ENCODE data around the gene AQP9.

AQP9 gene

DNA sequence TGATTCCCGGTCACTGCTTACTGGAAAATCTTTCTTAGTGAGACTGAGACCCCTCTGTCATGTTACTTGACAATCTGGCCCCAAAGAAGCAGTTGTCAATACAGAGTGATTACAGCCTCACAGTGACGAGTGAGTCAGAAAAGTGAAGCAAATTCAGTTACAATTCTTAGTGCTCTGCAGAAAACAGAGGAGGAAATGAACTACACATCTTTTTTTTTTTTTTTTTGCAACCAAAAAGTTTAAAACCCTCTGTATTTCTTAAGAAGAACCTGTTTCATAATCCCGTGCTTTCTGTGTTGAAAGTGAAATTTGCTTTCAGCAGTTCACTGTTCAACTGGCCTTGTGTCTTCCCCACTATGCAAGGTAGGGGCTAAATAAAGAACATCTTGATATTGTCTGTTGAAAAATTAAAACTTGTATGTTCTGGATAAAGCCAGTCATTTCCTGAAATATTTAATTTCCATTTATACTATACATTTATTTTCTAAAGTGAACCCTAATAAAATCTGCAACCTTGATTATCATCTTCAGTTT, 1.9 kb downstream of the AQP9 start:
- no peak overlapping the region for H3K27ac ChIP-seq
- TF ChIP-seq CTCF (conservative IDR thresholded peaks at IDR 0.05), result no peak

- TF ChIP-seq CTCF (conservative IDR thresholded peaks at IDR 0.05), result no peak
- no peak overlapping the region for H3K27ac ChIP-seq
Observed at GRCh38 chr15:58141894-58142293, 3.7 kb downstream of the AQP9 start.

DNA sequence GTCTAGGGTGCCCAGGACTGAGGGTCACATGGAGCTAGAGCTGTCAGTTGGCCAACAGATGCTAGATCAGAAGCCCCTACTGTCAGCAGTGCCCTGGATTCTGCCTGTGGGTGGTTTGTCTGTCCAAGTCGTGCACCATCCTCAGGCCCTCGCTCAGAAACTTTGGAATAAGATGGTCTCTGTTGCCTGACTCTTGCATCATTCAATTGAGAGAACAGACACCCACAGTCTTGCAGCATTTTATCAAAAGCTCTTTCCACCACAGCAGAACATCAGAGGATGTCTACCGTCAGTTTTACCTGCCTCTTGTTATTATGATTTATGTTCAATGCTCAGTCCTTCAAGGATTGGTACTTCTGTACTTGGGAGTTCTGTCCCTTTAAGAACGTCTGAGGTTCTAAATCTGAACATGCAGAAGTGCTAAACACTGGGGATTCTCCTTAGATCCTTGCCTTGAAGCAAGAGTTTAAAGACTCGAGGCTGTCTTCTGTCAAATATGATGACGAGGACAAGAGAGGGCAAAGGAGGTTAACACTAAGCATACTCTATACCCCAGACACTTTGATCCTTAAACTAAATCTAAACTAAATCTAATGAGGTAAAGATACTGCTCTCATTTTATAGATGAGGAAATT, 4.8 kb downstream of the AQP9 start:
- TF ChIP-seq CTCF (conservative IDR thresholded peaks at IDR 0.05), result no peak
- H3K27ac ChIP-seq, result no peak overlapping the region

- TF ChIP-seq CTCF (conservative IDR thresholded peaks at IDR 0.05), result no peak
Observed at GRCh38 chr15:58145606-58146005, 7.4 kb downstream of the AQP9 start.

GRCh38 chr15:58146211-58146610, 8.0 kb downstream of the AQP9 start:
- no peak for TF ChIP-seq CTCF (conservative IDR thresholded peaks at IDR 0.05)

More at GRCh38 chr15:58145606-58146005, 7.4 kb downstream of the AQP9 start:
- H3K27ac ChIP-seq, result no peak overlapping the region

GRCh38 chr15:58146749-58147148, 8.6 kb downstream of the AQP9 start:
- no peak for TF ChIP-seq CTCF (conservative IDR thresholded peaks at IDR 0.05)

More at GRCh38 chr15:58146211-58146610, 8.0 kb downstream of the AQP9 start:
- no peak overlapping the region for H3K27ac ChIP-seq

GRCh38 chr15:58147171-58147611, 9.0 kb downstream of the AQP9 start:
- no peak overlapping the region for H3K27ac ChIP-seq
- no peak for TF ChIP-seq CTCF (conservative IDR thresholded peaks at IDR 0.05)

More at GRCh38 chr15:58146749-58147148, 8.6 kb downstream of the AQP9 start:
- no peak overlapping the region for H3K27ac ChIP-seq

Data from VCaP (cell line).